GM12878 (cell line): ENCODE measurements around the gene ACSM6. TPM values are rescaled to one million over a fixed set of nuclear protein-coding genes. Genes with fewer than 3 reads are reported as not detected.
A peak's percentile ranks its signal among the peaks of the same experiment; 100 is the strongest.

Source experiments
- BACH1 ChIP-seq: fragments of 450-650 bp; IDR thresholded peaks from 2 replicates; pipeline ENCODE4 v1.6.1; 2017; ENCODE audit warnings: mild to moderate bottlenecking, borderline replicate concordance
- BMI1 ChIP-seq: fragments of 450-650 bp; IDR thresholded peaks from 2 replicates; pipeline ENCODE4 v1.6.1; 2016; ENCODE audit warnings: mild to moderate bottlenecking, moderate library complexity, borderline replicate concordance
- BRCA1 ChIP-seq: IDR thresholded peaks from 2 replicates; pipeline ENCODE4 v1.6.1; 2011; ENCODE audit warnings: low read depth, low read length, improper control_type of control experiment
- CHD1 ChIP-seq: IDR thresholded peaks from 2 replicates; pipeline ENCODE4 v1.6.1; 2012; ENCODE audit warnings: low read depth, low read length, improper control_type of control experiment
- EGR1 ChIP-seq, 2 experiments: IDR thresholded peaks; 1 replicate in 1 of 2; 2 replicates in 1 of 2; pipeline ENCODE4 v1.6.1; 2011 to 2012; ENCODE audit warnings: low read depth in 2 of 2, low read length in 2 of 2, borderline replicate concordance in 1 of 2, mild to moderate bottlenecking in 1 of 2, moderate library complexity in 1 of 2
- KLF5 ChIP-seq: fragments of 450-650 bp; IDR thresholded peaks from 2 replicates; pipeline ENCODE4 v1.6.1; 2014; ENCODE audit warnings: mild to moderate bottlenecking; ENCODE audit not compliant: partially characterized antibody
- MEF2B ChIP-seq: fragments of 450-650 bp; IDR thresholded peaks from 2 replicates; pipeline ENCODE4 v1.6.1; 2018; ENCODE audit warnings: mild to moderate bottlenecking, moderate library complexity; ENCODE audit not compliant: partially characterized antibody, poor library complexity, severe bottlenecking
- MXI1 ChIP-seq: fragments of 150-350 bp; IDR thresholded peaks from 2 replicates; pipeline ENCODE4 v1.6.1; 2011; ENCODE audit warnings: low read depth, mild to moderate bottlenecking, inconsistent platforms, low read length, improper control_type of control experiment
- MYB ChIP-seq: fragments of 150-350 bp; IDR thresholded peaks from 2 replicates; pipeline ENCODE4 v1.6.1; 2014; ENCODE audit warnings: mild to moderate bottlenecking, low read depth, low read length, borderline replicate concordance
- PAX5 ChIP-seq: IDR thresholded peaks from 2 replicates; pipeline ENCODE4 v1.6.1; 2011; ENCODE audit warnings: low read depth, low read length, borderline replicate concordance
- RELB ChIP-seq: fragments of 450-650 bp; IDR thresholded peaks from 2 replicates; pipeline ENCODE4 v1.6.1; 2017; ENCODE audit warnings: low read depth, mild to moderate bottlenecking, moderate library complexity
- SMARCA5 ChIP-seq: fragments of 450-650 bp; IDR thresholded peaks from 2 replicates; pipeline ENCODE4 v1.6.1; 2017; ENCODE audit warnings: mild to moderate bottlenecking
- TBL1XR1 ChIP-seq: IDR thresholded peaks from 2 replicates; pipeline ENCODE4 v1.6.1; 2012; ENCODE audit warnings: low read depth, low read length, improper control_type of control experiment
- YBX1 ChIP-seq: fragments of 450-650 bp; IDR thresholded peaks from 2 replicates; pipeline ENCODE4 v1.6.1; 2016; ENCODE audit warnings: antibody characterized with exemption
- ZBTB11 ChIP-seq: fragments of 450-650 bp; formaldehyde crosslinking; IDR thresholded peaks from 2 replicates; pipeline ENCODE4 v1.5.0; 2022; ENCODE audit warnings: mild to moderate bottlenecking, missing genetic modification characterization
- ZNF207 ChIP-seq: fragments of 450-650 bp; IDR thresholded peaks from 2 replicates; pipeline ENCODE4 v1.6.1; 2014; ENCODE audit warnings: antibody characterized with exemption, mild to moderate bottlenecking, borderline replicate concordance
- polyA plus RNA-seq, 11 experiments: library from polyadenylated mRNA; depleted of rRNA in 4 of 11; unstranded in 6 of 11; stranded (reverse) in 5 of 11; fragments of >200 nt; fragmentation: Nextera tagmentation in 4 of 11; fragmentation: Illumina TruSeq in 1 of 11; extraction: Ambion mirVana in 4 of 11; extraction: Trizol in 1 of 11; gene quantifications; 1 replicate in 1 of 11; 2 replicates in 10 of 11; pipeline versions ENCODE4 v1.2.1 to v1.2.3, GENCODE V29; 2011 to 2016; ENCODE audit warnings: inconsistent platforms in 2 of 11, missing spikeins in 2 of 11, low read depth in 1 of 11
- total RNA-seq, 4 experiments: library from RNA; depleted of rRNA in 3 of 4; stranded (reverse); fragments of >200 nt in 3 of 4; fragmentation: Illumina TruSeq in 1 of 4; extraction: Trizol in 1 of 4; gene quantifications; 2 replicates each; pipeline versions ENCODE4 v1.2.1 to v1.2.3, GENCODE V29; 2013 to 2021
- TF ChIP-seq, protein P1 (sequence below): fragments of 450-650 bp; formaldehyde crosslinking; IDR thresholded peaks from 2 replicates; pipeline ENCODE4 v1.4.0; 2022; ENCODE audit warnings: mild to moderate bottlenecking, moderate library complexity
- TF ChIP-seq, protein P2 (sequence below): IDR thresholded peaks from 2 replicates; pipeline ENCODE4 v1.6.1; 2011; ENCODE audit warnings: borderline replicate concordance, low read depth, mild to moderate bottlenecking, moderate library complexity, mixed read lengths, low read length; ENCODE audit not compliant: insufficient read depth; ENCODE audit errors: extremely low read length

The ACSM6 gene
- total and polyA plus RNA-seq, 10 of the 15 experiments (the other 5 are each of a cell fraction or from before 2014, with no cell fraction given): 0.06 to 0.21 (median 0.20) TPM; not detected in 7

- TF ChIP-seq ZBTB11: no peak
- TF ChIP-seq PAX5: peak; percentile 92
- no peak for TF ChIP-seq ZNF207
- TF ChIP-seq BMI1: peak; percentile 77; the same call in 1 of the 2 replicates
- TF ChIP-seq RELB: peak; percentile 72
- peak; percentile 82; the same call in 1 of the 2 replicates for TF ChIP-seq BACH1
- no peak for TF ChIP-seq MYB
- no peak for TF ChIP-seq EGR1 (IDR thresholded peaks at IDR 0.05; ENCODE audit: borderline replicate concordance in 1 of 2, low read depth in 2 of 2, low read length in 2 of 2)
- TF ChIP-seq TBL1XR1: peak; percentile 91
- peak; percentile 40 for TF ChIP-seq KLF5
- TF ChIP-seq, protein P1, sequence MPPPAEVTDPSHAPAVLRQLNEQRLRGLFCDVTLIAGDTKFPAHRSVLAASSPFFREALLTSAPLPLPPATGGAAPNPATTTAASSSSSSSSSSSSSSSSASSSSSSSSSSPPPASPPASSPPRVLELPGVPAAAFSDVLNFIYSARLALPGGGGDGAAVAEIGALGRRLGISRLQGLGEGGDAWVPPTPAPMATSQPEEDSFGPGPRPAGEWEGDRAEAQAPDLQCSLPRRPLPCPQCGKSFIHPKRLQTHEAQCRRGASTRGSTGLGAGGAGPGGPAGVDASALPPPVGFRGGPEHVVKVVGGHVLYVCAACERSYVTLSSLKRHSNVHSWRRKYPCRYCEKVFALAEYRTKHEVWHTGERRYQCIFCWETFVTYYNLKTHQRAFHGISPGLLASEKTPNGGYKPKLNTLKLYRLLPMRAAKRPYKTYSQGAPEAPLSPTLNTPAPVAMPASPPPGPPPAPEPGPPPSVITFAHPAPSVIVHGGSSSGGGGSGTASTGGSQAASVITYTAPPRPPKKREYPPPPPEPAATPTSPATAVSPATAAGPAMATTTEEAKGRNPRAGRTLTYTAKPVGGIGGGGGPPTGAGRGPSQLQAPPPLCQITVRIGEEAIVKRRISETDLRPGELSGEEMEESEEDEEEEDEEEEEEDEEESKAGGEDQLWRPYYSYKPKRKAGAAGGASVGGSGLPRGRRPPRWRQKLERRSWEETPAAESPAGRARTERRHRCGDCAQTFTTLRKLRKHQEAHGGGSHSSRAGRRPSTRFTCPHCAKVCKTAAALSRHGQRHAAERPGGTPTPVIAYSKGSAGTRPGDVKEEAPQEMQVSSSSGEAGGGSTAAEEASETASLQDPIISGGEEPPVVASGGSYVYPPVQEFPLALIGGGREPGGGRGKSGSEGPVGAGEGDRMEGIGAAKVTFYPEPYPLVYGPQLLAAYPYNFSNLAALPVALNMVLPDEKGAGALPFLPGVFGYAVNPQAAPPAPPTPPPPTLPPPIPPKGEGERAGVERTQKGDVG: no peak
- no peak for TF ChIP-seq BRCA1
- no peak for TF ChIP-seq CHD1
- peak; percentile 60 for TF ChIP-seq MEF2B
- TF ChIP-seq YBX1: no peak
- peak; percentile 74; the same call in 1 of the 2 replicates for TF ChIP-seq MXI1
- TF ChIP-seq SMARCA5: peak; percentile 62; the same call in 1 of the 2 replicates
- TF ChIP-seq, protein P2, sequence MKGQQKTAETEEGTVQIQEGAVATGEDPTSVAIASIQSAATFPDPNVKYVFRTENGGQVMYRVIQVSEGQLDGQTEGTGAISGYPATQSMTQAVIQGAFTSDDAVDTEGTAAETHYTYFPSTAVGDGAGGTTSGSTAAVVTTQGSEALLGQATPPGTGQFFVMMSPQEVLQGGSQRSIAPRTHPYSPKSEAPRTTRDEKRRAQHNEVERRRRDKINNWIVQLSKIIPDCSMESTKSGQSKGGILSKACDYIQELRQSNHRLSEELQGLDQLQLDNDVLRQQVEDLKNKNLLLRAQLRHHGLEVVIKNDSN: no peak
These were observed 42.2 kb downstream of the ACSM6 start (continued) for GRCh38 chr10:95236068-95236903.
